NCI-H187 treated with DMSO at 0.1 percent for 48 hours (cell line): ENCODE data around the gene ANKRD42.

Experiments
- DNase-seq: peaks from one replicate; lab custom pipeline; 2025; lab: John Stamatoyannopoulos, UW

ANKRD42 gene

GRCh38 chr11:83193315-83194280 lies at the start of gene ANKRD42:
ANKRD42 (plus strand) TSS chr11:83193712; CDS start chr11:83194671, 959 bp downstream.
- peak; percentile 89 for DNase-seq

GRCh38 chr11:83147895-83148294 lies 45.6 kb upstream of the ANKRD42 start:
- DNase-seq, result no peak

DNA sequence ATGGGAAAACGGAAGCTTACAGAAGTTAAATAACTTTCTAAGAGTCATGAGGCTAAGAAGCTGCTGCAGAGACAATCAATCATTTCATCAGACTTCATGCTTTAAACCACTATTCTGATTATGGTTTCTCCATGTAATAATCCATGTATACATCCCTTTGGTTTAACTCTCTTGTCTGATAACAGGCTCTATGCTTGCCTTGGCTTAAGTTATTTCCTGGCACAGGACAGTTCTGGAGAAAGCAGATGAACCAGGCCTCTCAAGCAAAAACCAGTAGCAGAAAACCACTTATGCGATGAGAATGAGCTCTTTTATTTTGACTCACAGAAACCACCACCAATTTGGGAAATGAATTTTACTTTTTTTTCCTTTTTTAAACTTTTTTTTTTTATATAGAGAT lies 43.1 kb upstream of the ANKRD42 start:
- DNase-seq, result no peak

GRCh38 chr11:83151274-83151977 lies 42.1 kb upstream of the ANKRD42 start:
- no peak for DNase-seq

DNA sequence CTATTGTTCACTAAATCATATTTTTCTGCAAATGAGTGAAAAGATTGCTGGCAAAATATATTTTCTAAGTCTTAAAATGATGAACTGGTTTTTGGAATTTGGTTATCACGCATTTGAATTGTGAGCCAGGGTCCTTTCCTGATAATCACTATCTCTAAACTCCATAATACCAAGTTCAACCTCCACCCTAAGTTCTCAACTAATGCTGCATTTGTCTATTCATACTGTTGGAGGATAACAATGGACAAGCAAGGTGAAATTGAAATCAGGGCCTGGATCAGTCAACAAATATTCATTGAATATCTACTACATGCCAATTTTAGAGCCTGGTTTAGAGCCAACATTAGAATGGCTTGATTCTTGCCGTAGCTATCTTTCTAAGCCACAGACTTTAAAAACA lies 41.2 kb upstream of the ANKRD42 start:
- DNase-seq, result no peak

GRCh38 chr11:83153764-83154163 lies 39.7 kb upstream of the ANKRD42 start:
- no peak for DNase-seq

DNA sequence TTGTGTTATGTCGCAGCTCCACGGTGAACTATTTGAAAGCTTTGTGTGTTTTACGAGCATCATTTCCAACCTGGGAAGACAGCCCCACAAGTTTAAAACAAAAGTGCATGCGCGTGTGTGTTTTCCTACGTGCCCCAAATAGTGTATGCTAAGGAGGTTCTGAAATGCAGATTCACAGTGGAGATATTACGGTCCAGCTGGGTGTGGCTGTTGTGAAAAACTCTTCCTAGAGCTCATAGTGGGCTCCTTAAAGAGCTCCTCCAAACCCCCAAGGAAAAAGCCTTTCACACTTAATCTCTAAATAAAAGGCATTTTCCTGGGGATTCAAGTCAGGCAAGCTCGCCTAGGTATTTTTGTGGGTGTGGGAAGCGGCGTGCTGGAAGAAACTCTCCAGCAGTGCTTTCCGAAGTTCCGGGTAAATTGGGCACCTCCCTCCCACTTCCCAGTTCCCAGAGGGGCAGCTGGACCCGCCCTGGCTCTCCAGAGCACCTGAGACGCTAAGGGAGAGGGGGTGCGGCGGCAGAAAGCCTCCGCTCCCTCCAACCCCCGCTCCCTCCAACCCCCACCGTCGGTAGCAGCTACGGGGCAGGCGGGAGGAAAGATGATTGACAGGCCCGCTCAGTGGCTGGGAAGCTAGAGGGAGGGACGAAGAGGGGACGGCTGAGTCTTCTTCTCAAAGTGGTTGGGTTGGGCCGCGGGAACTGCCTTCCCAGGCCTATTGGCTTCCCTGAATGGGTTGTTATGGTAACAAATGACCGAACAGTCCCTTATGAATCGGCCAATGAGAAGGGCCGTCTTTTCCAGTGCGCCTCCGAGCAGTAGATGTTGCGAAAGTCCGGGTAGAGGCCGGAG lies 37.1 kb upstream of the ANKRD42 start:
- peak; percentile 97 for DNase-seq

DNA sequence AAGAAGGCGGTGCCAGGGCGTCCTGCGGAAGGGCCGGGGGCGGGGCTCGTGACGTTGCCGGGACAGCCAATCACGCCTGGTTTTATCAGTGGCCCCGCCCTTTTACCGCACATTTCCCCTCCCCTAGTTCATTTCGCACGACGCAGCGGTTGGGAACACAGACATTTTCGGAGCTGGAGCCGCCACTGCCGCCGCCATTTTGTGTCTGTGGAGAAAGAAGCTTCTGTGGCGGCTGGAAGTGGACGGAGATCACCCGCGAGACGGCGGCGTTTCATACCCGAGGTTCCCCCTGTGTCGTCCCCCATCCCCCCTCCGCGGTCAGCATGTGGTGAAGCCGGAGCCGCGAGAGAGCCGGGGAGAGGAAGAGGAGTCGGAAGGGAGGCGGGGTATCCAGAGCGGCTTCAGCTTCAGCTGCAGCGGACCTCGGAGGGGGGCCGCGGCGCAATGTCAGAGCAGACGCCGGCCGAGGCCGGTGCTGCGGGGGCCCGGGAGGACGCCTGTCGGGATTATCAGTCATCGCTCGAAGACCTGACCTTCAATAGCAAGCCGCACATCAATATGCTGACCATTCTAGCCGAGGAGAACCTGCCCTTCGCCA lies 36.4 kb upstream of the ANKRD42 start, which contains the start of gene PCF11:
Gene PCF11 (plus strand): TSS at position 136 of the 598 bp plus-strand sequence. CDS start 309 bp downstream, at position 445.
- no peak for DNase-seq

GRCh38 chr11:83157594-83158356 lies 35.7 kb upstream of the ANKRD42 start:
- no peak for DNase-seq

DNA sequence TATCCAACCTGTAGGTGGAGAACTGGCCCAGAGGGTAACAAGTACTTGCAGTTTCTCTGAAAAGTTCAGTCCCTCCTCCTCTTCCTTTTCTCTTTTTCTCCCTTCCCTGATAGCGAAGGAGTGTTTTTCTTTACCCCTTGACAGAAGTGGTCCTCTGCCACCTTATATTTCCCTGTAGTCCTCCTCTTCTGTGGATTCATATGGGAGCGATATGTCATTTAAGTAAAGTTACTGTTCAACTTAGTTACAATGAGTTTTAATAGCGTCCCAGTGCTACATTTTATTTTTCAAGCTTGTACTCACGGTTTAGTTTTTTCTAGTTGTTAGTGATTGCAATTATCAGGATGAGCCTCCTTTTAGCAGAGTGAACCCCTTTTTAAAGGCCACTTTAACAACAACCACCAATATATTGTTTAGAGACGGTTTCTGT lies 35.1 kb upstream of the ANKRD42 start:
- no peak for DNase-seq

DNA sequence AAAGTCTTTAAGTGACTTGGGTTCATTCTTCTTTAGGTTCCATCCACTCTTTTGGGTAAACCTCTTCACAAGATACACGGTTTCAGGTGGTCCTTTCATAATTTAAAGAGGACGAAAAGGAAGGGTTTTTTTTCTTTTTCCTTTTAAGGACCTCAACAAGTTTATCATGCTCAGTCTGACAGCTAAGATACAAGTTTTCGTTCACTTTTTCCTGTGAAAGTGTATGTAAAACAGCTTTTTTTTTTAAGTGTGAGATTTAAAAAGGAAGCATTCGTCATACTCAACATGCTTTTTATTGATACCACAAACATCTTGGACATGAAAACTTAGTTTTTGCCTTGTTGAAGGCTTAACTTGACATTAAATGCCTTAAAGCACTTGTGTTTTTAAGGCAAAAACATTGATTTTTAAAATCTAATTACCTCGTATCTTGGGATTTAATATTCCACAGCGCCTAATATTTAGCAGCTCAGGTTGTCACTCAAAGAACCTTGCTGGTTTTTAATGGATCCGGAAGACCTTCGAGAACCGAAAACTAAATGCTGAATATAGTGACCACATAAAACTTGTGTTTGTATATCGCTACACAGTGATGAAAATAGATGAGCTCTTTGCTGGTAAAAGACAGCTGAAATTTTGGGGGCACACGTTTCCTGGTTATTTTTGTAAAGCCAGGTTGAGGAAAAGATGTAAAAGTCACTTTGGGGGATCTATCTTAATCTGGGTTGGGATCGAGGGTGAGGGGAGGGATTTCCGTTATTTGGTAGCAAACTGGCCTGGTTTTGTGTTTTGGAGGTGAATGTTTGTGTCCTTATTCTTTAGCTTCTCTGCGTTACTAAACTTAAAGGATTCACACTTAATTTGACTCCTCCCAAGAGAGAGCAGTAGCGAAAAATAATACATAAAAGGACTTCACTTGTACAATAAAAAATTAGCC lies 34.3 kb upstream of the ANKRD42 start:
- no peak for DNase-seq

DNA sequence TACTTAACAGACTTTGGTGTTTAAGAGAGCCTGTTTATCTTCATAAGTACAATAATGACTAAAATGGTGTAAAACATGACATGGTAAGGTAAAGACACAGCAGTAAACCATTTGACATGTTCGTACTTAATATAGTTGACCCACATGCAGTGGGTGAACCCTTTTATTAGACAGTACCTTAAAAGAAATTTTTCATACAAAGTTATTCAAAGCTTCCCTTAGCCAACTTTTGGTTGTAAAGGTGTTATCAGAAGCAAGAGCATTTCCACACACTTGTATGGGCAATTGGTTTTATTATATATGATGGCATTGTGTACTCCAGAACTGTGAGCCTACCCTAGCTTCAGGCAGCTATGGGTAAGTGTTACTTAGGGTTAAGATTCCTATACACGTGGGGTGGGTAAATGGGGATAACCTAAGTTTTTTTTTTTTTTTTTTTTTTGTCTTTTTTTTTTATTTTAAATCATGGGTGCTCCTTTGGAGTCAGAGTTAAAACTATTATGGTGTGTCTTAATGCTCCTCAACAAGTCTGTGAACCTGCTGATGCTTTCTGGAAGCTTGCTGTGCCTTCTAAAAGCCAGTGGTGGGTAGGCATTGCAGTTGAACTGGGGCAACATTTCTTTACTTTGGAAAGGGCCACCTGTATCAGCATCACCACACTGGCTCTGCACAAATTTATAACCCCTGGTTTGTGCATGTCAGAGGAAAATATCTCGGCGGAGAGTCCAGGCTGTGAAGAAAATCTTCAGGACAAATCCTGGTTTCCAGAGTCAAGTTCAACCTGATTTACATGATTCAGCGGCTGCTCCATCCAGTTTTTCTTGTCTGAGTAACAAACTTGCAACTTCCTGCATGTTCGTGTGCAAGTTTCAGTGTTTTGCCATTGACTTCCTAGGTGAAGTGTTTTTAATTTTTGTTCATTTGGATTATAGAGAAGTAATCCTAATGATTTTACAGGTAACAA lies 33.3 kb upstream of the ANKRD42 start:
- DNase-seq, result no peak

DNA sequence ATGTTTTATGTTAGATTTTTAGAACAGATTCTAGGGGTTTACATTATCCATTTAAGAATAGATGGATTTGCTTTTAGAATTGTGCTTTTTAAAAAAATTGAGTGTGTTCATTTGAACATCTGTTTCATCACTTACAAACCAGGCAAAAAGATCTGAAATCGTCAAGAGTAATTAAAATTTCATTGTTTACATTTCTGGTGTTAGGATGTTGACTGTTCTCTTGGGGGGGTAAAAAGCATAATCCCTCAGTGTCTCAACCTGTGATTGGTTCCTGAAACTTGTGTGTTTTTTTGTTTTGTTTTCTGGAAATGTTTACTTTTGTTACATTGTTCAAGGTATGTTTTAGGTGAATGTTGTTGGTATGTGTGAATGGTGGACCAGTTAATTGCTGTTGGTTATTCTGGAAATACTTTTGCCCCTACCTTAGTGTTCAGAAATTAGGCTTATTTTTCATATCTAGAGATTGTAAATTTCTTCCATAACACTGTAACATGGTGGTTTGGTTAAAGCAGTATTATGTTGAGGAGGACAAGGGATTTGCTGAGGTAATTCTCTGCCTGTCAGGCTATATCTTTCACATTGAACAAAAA lies 31.8 kb upstream of the ANKRD42 start:
- DNase-seq, result no peak

DNA sequence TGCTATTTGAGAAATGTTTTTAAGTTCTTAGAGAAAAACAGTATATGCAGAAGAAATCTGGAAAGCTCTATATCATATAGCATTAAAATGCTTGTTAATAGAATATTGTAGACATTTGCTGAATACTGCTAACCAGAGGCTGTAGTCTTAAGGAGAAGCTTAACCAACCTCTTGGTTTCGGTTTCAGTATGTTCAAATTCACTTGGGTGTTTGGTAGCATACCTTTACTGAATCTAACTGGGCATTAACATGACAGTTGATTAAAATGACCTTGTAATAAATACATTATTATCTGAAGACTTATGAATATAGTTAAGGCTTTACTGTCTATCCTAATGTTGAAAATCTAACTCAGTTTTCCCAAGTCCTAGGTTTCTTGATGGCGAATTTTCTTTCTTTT lies 31.1 kb upstream of the ANKRD42 start:
- no peak for DNase-seq

DNA sequence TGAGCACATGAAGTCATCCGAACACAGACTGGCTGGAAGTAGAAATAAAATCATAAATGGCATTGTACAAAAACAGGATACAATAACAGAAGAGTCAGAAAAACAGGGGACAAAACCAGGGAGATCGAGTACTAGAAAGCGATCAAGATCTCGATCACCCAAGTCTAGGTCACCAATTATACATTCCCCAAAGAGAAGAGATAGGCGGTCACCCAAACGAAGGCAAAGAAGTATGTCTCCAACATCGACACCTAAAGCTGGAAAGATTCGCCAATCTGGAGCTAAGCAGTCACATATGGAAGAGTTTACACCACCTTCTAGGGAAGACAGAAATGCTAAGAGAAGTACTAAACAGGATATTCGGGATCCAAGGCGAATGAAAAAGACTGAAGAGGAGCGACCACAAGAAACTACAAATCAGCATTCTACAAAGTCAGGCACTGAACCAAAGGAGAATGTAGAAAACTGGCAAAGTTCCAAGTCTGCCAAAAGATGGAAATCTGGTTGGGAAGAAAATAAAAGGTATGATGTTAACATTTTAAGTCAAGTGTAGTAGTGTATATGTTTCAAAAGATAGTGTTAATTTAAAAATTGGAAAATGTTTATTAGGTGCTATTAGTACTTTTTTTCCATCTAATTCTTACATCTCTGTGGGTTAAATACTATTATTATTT lies 27.2 kb upstream of the ANKRD42 start:
- DNase-seq, result no peak

DNA sequence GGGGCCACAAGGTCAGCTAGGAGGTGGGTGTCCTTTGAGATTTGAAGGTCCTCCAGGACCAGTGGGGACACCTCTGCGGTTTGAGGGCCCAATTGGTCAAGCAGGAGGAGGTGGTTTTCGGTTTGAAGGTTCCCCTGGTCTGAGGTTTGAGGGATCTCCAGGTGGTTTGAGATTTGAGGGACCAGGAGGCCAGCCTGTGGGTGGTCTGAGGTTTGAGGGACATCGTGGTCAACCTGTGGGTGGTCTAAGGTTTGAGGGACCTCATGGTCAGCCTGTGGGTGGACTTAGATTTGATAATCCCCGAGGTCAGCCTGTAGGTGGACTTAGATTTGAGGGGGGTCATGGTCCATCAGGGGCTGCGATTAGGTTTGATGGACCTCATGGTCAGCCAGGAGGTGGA lies 24.8 kb upstream of the ANKRD42 start:
- DNase-seq, result no peak

DNA sequence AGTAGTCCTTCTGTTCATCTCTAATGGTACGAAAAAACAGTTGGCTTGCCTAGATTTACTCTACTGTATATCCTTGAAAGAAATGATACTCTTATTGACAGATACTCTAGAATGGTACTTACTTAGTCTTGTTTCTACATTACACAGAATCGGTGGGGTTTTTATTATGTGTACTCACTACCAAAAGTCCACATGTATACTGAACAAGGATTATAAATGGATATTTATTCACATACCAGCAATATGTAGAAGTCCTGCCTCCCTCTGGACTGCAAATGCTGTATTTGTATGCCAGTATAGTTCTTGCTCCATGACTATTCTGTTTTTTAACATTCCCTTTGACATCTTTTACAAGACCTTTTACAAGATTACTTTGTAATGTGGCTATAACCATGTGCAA lies 22.6 kb upstream of the ANKRD42 start:
- DNase-seq, result no peak

- DNase-seq, result no peak
These were observed 21.0 kb upstream of the ANKRD42 start for GRCh38 chr11:83172551-83172950.
